D341Med (cell line): ENCODE data around the gene ITK.
"Not testable (repeated sequence)": the region's sequence is repeated elsewhere in the genome, so short reads cannot be mapped to it uniquely, and the experiment has no call there.

Experiments used
- DNase-seq: peaks from one replicate; pipeline ENCODE4 v3.0.0; 2012; ENCODE audit warnings: low spot score

Gene ITK

DNA sequence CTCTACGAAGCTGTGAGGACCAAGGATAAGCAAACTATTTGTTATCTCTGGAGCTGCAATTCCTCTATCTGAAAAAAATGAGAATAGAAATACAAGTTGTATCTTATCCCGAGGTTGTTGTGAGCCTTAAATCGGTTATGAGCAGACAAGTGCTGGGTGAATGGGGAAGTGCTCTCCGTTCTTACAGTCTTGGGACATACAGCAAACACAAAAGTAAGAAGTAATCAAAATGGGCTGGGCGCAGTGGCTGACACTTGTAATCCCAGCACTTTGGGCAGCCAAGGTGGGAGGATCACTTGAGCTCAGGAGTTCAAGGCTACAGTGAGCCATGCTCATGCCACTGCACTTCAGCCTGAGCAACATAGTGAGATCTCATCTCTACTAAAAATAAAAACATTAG, 31.7 kb downstream of the ITK start:
- no peak for DNase-seq

DNA sequence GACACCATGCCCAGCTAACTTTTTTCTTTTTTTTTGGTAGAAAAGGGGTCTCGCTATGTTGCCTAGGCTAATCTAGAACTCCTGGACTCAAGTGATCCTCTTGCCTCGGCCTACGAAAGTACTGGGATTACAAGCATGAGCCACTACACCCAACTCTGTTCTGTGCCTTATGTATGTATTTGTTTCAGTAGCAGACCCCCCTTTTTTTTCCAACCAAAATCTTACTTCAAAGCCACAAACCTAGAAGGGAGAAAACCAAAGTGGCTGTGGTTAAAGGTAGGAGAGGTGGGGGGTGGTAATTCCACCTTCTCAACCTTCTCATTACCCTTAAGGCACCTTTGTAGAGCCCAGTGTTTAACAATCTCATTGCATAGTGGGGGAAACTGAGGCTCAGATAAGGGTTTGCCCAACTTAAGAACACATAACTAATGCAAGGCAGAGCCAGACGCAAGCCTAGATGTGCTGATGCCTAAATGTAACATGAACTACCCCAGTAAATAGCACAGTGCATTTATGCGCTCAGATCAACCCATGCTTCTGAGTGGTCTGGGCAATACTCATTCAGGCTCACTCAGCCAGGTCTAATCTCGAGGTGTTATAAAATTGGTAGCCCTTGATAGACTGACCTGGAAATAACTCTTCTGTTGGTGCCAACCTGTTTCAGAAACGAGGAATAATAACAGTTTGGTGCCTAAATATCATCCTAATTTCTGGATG, 33.0 kb downstream of the ITK start:
- no peak for DNase-seq

DNA sequence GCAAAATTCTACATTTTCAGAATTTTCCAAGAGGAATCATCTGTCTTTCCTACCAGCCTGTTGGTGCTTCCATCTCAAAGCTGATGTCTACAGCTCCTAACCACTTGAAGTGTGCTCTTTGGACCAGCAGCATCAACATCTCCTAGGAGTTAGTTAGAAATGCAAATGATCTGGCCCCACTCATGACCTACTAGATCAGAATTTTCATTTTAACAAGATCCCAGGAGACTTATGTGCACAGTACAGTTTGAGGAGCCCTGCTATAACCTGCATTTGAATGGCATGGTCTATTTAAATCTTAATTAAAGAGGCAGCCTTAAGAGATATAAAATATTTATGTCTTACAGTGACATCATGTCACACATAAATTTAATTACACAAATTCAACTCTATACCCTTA, 33.8 kb downstream of the ITK start:
- no peak for DNase-seq

DNA sequence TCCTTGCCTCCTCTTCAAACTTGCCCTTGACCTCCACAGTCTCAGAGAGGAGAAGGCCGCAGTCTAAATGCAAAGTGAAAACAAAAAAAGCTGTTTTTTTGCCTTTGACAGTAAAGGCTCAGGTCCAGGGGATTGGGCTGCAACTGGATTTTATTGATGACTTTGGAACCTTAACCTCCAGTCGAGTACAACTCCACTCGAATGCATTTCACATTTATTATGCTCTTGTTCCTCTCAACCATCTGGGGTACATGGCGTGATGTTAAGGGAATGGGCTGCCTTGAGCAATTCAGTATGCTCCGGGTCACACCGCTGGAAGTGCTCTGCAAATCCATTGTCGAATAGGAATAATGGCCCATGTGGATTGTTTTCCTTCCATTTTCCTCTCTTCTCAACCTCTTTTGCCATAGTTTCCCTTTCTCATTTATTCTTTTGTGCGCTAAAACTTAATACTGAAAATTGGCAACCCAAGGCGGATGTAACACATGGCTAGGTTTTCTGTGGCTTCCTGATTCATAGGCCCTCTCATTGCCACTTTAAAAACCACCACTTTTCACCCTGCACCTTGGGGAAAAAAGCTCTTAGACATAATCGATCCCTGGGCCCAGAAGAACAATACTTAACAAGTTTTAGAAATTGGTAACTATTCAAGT, 34.3 kb downstream of the ITK start:
- no peak for DNase-seq

DNA sequence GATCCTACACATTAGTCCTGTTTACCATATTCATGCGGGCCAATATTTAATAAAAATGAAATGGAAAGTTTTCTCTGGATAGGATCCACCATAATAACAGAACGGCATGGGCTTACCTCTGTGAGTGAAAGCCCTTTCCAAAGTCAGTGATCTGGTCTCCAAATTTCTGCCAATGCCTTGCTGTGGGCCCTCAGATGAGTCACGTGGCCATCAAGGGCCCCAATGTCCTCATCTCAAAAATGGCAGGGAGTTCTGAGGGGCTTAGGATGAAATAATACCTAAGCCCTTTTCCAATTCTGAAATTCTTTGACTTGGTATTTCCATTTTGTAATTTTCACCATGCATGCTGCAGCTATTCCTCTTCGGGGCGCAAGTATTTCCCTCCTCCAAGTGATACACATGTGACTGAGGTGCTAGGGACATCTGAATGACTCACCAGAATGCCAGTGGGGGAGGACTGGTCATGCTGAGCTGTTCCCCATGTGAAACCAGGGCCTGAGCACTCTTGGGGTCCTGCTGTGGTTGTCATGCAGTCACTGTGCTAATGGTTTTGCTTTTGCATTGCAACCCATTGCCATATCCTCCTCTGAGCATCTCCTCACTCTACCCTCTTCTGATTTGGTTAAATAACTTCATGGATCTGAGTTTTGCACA, 35.0 kb downstream of the ITK start:
- DNase-seq = no peak

DNA sequence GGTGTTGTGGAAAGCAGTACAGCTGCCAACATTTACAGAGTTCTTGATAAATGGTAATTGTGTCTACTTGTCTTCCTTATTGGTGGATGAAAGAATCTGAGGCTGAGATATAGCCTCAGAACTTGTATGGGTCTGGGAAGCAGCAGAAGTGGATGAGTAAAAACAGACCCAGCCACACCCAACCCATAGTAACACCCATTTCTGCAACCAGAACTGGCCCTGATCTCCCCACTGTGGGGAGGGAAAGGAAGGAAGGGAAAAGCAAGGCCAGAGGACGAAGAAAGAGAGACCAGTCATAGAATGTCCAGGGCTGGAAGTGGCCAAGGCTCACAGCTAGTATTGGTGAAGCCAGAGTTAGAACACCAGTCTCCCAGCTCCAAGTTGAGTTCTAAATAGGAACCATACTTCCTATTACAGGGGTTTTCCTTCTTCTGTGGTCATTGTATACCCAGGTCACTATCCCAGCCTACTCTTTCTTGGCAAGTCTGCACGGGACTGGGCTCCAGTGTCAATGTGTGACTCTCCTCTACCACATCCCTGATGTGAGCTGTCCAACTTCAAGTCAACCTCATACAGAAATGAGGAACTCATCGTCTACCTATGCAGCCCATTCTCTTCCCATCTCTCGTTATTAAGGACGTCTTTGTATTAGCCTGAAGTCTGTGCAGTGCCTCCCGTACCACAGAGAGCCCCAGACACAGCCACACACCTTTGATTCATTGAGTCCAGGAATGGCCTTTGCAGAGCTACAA, 35.9 kb downstream of the ITK start:
- no peak for DNase-seq

DNA sequence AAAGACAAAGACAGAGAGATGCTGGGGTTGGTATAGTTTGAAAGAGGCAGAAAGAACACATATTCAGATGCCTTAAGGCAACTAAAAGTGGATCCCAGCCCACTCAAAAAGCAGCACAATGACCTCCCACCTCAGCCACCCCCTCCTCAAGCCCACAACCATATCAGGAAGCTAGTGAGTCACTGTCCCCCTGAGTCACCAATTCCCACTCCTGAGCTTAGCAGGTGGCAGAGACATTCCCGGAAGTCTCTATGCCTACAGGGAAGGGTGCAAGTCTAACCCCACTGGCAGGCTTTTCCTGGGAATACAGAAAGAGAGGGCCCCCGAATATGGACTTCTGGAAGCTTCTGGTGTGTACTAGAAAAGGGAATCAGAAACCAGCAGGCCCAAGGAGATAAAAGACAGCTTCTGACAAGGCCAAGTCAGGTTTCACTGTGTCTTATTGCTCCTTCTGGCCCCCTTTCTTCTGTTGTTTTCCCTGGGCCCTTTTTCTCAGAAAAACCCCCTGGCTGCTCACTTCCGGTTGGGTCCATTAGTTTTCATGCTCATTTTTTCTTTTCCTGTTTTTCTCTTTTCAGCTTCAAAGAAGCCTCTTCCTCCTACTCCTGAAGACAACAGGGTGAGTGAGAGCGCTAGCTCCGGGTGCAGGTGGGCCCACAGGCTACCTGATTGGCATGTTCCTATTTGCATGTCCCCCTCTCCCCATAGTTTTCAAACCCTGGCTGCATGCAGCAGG, 36.8 kb downstream of the ITK start:
- no peak for DNase-seq

DNA sequence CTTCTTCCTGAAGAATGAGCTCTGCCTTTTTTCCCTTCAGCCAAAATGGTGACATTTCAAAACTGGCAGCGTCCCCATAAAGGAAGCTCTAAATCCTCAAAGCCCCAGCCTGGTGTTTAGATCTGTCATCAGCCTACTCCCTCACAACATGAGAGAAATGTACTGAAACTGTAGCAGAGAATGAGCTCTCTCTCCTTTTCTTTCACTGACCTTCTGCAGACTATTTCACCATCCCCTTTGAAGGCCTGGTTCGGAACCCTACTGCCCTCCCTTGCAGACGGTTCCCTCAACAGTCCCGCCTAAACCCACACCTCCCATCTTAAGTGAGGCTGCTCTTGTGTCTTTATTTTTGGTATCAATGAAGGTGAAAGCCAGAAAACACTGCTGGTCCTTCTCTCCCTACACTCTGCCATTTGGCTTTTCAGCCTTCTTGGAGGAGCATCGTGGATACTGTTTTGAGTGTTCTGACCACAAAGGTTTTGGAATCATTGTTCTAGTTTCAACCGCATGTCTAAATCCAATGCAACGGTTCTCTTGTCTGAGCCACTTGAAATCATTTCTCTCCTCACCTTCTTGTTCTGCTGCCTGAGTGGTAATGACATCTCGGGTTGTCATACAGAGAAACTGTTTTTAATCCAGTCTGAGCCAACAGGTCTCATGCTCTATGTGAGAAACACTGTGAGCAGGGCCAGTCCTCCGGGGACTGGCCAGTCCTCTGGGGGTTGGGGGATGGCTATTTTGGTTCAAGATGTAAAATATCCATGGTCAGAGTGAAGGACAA, 39.0 kb downstream of the ITK start:
- DNase-seq = no peak

DNA sequence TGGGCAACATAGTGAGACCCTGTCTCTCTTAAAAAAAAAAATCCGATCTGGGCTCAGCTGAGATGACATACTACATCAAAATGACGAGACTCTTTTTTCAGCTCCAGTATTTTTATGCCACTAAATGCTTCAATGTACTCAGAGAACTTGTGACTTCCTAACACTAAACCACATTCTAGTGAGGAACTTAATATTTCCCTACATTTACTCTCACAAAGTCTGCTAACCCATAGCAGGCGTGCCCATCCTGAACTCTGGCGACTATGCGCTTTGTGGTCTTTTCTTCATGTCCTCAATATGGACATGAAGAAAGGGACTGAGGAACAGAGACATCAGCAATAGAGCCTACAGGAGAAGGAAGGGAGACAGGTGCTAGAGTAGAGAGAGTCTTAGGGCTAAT, 41.3 kb downstream of the ITK start:
- no peak for DNase-seq

DNA sequence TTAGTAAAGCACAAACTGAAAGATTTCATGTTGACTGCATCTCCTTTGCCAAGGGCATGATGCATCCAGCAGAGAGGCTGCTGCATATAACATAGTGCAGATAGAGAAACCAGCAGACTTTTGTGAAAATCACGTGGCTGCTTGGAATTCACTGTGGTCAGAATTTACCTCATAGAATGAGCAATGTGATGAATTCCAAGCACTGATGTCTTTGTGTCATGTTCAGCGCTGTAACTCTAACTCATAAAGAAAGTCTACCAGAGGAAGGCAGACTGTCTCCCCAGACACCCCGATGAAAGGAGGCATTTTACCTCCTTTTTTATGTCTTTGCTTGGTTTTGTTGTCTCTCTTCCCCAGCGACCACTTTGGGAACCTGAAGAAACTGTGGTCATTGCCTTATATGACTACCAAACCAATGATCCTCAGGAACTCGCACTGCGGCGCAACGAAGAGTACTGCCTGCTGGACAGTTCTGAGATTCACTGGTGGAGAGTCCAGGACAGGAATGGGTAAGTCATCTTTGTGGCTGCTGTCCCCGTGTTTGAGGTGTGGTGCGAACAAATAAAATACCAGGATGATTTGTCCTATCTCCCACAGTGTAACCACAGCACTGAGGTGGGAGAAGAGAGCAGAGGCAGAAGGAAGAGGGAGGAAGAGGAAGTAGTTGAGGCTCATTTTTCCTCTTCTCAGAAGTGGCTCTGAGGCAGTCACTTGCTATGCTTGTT, 42.0 kb downstream of the ITK start:
- no peak for DNase-seq

DNA sequence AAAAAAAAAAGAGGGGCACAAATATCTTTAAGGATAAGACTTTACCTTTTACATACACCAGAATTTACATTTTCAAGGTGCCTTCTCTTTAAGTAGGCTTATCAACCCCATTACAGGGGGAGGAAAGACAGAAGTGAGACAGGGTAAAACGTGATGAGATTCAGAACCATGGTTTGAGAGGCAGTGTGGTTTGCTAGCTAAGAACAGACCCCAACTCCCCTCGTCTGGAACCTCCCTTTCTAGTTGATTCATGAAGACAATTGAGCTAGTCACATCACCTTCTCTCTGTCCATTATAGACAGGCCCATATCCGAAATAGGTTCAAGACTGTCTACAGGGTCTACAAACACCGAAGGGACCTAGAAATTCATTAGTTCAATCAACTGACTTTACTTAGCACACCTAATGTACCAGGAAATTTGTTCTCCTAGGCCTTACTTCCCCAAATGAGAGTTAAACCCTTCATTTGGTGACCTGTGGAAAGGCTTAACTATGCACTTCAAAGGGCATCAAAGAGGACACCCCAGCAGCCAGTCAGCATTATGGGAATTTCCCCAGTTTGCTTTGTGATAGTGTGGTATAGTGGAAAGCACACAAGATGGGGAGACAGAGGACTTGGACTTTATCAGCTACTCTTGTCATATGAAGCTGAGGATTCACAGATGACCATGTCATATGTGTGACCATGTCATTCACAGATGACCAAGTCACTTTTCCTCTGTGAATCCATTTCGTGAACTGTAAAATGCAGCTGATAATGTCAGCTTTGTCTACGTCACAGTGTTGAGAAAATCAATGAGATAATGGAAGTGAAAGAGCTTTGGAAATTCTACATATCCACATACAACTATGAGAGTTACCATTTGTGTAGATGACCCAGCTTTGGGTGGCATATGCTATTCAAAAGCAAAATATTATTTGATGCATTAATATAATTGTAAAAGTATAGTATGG, 45.1 kb downstream of the ITK start:
- DNase-seq = no peak

DNA sequence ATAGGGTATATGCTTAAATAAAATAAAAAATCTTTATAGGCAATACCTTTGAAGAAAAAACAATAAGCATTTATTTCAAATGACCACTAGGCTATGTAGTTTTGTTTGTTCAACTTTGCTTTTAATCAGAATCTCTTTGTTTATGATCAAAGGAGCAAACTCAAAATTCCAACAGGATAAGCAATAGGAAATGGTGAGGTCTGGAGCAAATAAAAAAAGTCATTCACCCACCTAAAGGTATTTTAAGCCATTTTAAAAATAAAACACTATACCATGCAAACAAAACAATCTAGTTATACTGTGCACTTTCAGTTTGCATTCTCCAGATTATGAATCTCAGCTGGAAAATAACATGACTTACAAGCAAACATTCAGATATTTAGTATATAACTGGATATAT, 50.0 kb downstream of the ITK start:
- DNase-seq = no peak

DNA sequence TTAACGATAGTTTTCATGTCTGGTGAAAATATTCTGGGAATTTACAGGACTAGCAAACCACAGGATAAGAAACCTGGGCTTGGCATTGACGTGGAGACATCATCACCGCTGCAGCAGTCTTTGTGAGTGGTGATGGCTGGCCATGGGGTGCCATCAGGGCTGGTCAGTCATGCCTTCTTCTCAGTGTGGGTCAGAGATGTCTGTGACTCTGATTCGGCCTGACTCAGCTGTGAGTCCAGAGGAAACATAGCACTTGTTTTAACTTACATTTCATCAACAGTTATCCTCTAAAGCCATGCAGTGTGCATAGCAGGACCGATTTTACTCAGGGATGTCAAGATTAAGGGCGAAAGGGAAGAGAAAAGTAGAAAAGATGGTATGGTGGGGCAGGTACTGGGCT, 52.1 kb downstream of the ITK start:
- no peak for DNase-seq

DNA sequence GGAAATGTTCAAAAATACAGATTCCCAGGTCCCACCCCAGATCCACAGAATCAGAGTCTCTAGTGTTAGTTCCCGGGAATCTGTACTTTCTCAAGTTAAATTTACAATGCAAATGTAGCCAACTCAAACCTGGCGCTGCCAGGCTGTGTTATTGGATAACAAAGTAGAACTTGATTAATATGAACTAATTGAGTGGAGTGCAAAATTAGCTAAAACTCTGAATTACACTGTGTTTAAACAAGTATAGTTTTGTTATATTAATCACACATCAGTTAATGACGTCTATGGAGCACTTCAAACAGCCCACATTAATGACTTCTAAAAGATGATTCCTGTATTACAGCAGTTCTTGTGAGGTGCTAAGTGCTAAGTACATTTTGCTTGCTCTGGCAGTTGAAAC, 52.9 kb downstream of the ITK start:
- DNase-seq = no peak

DNA sequence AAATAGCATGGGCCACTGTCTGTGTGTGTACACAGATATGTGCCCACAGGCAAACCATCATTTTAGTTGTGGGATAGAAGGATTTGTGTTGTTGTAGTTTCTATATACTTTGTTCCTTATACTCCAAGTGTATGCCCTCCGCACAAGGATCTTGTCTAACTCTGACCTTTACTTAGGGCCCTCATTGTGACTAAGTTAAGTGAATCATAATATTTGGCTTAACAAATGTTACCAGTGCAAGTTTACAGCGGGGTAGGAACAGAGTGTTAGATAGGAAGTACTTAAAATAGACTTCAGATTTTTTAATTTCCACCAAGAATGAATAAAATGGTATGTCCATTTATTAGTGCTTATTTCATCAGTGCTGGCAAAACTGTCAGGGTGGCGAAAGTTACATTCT, 55.8 kb downstream of the ITK start:
- no peak for DNase-seq

DNA sequence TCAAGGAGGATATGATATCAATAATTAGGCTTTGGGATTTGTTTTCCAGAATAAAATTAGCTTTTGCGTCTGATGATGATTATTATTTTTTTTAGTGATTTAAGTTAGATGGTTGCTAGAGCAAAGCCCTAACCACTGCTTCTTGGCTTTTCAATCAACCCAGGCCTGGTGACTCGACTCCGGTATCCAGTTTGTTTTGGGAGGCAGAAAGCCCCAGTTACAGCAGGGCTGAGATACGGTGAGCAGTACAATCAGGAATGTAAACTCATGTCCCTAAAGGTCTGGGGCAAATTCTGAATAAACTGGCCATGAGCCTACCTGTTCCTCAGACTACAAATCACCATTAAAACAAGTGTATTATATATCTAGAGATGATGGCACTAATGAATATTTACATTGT, 60.8 kb downstream of the ITK start:
- no peak for DNase-seq

DNA sequence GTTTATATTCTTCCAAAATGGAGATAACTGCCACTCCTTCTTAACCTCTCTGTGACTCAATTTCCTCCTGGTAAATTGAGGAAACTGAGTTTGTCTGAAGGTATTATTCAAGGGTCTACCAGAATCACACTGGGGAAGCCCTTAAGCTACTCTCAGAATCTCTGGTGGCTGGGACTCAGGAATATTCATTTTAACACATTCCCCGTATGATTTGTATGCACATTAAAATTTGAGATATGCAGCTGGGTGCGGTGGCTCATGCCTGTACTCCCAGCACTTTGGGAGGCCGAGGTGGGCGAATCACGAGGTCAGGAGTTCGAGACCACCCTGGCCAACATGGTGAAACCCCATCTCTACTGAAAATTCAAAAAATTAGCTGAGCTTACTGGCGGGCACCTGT, 64.1 kb downstream of the ITK start:
- DNase-seq = not testable (repeated sequence)

DNA sequence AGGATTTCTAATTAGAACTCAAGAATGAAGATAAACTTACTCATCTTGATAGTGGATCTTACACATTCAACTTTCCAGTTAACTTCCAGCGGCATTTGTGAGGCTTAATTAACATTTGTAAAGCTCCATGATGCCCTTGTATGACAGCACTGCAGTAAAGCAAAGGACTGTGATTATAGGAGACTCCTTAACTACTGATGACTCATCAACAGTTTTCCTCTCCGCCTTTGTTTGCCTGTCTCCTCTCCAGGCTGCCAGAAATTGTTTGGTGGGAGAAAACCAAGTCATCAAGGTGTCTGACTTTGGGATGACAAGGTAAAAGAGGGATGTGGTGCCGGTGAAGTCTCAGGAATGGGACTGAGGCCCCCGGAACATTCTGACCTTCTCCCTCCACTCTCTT, 64.8 kb downstream of the ITK start:
- no peak for DNase-seq

DNA sequence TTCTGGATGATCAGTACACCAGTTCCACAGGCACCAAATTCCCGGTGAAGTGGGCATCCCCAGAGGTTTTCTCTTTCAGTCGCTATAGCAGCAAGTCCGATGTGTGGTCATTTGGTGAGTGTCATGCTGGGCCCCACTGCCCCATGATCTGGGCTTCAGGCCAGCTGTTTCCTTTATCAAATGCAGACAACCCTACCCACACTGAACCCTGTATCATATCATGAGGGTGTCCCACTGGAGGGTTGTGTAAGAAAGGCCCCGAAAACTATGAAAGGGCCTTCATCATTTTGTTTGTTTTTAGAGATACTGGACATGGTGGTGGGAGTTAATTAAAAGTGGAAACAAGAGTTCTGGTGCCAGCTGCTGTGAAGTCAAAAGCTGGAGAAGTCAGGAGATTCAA, 65.2 kb downstream of the ITK start:
- DNase-seq = no peak

DNA sequence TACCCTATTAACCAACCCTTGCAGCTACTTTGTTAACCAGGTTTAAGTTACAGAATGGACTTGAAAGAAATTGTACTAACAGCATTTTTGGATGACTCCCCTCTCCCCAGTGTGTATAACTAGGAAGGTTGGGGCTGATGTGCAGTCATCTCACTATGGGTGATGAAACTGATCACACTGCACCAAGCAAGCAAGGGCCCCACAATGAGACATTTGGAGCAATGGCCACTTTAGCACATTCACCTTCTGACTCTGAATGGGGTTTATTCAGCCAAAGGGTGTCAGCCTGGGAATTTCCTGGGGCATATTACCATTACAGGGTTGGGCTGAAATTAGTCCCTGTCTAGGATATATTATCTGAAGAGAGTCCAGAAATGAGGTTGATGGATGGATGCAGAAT, 66.6 kb downstream of the ITK start:
- no peak for DNase-seq
